PC-3 (cell line): ENCODE results near the gene ZNF625.

Experiments used
- EZH2 ChIP-seq: fragments of 300-600 bp; sonication (generic); IDR thresholded peaks from one replicate; pipeline ENCODE4 v1.6.1; 2017; ENCODE audit warnings: antibody characterized with exemption, mild to moderate bottlenecking, low read length; ENCODE audit not compliant: unreplicated experiment
- EZH2phosphoT487 ChIP-seq: fragments of 300-600 bp; sonication (generic); IDR thresholded peaks from 2 replicates; pipeline ENCODE4 v1.6.1; 2018; ENCODE audit warnings: mild to moderate bottlenecking, antibody characterized with exemption, low read length, borderline replicate concordance
- TF ChIP-seq, protein P1 (sequence below): fragments of 300-600 bp; sonication (generic); conservative IDR thresholded peaks from 2 replicates; pipeline ENCODE4 v1.5.1; 2017; ENCODE audit warnings: antibody characterized with exemption, low read depth, mild to moderate bottlenecking, low read length

DNA sequence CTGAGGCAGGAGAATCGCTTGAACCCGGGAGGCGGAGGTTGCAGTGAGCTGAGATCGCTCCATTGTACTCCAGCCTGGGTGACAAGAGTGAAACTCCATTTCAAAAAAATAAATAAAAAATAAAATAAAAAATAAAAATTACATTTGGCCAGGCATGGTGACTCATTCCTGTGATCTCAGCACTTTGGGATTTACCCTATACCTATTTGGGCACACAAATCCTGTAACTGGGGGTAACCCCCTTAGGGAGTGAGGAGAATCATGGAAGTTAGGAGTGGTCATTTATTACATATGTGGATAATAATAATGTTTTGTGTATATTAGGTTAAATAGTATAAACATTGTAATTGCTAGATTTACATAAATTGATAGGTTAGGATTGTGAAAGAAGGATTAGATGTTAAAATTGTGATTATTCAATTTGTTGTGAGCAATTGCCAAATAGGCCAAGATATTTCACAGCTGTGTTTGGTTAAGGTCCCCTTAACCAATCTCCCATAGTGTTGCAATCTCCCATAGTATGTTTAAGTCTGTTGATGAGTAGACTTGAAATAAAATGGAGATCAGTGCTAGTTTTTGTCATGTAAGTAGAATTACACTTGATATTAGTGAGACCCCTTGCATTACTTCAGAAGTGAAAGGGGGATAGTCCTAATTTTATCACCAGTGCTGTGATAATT lies 61.3 kb downstream of the ZNF625 start:
- TF ChIP-seq, protein P1, sequence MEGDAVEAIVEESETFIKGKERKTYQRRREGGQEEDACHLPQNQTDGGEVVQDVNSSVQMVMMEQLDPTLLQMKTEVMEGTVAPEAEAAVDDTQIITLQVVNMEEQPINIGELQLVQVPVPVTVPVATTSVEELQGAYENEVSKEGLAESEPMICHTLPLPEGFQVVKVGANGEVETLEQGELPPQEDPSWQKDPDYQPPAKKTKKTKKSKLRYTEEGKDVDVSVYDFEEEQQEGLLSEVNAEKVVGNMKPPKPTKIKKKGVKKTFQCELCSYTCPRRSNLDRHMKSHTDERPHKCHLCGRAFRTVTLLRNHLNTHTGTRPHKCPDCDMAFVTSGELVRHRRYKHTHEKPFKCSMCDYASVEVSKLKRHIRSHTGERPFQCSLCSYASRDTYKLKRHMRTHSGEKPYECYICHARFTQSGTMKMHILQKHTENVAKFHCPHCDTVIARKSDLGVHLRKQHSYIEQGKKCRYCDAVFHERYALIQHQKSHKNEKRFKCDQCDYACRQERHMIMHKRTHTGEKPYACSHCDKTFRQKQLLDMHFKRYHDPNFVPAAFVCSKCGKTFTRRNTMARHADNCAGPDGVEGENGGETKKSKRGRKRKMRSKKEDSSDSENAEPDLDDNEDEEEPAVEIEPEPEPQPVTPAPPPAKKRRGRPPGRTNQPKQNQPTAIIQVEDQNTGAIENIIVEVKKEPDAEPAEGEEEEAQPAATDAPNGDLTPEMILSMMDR: no peak
- TF ChIP-seq EZH2phosphoT487 (no peak), EZH2 (no peak)
